GM19351 (cell line): Measurements from ENCODE around the gene SLC6A3.
"Not testable (repeated sequence)": the region's sequence is repeated elsewhere in the genome, so short reads cannot be mapped to it uniquely, and the experiment has no call there.

ENCODE experiments used
- ATAC-seq: cut with Tn5 transposase; IDR thresholded peaks from one replicate; pipeline ENCODE4 v1.9.1; 2021; ENCODE audit warnings: mild to moderate bottlenecking, moderate library complexity; ENCODE audit not compliant: unreplicated experiment

Gene SLC6A3

GRCh38 chr5:1375871-1376810 is 69.1 kb downstream of the SLC6A3 start:
- ATAC-seq = no peak

- no peak for ATAC-seq
Observed at GRCh38 chr5:1374679-1375055, 70.6 kb downstream of the SLC6A3 start.

GRCh38 chr5:1374030-1374678 is 71.1 kb downstream of the SLC6A3 start:
- no peak for ATAC-seq

GRCh38 chr5:1371972-1372342 is 73.3 kb downstream of the SLC6A3 start:
- not testable (repeated sequence) for ATAC-seq

- no peak for ATAC-seq
Observed at GRCh38 chr5:1371218-1371971, 73.8 kb downstream of the SLC6A3 start.

GRCh38 chr5:1370006-1370405 is 75.2 kb downstream of the SLC6A3 start:
- no peak for ATAC-seq

GRCh38 chr5:1368756-1369155 is 76.5 kb downstream of the SLC6A3 start:
- ATAC-seq = no peak

- ATAC-seq = no peak
Observed at GRCh38 chr5:1368236-1368635, 77.0 kb downstream of the SLC6A3 start.

- ATAC-seq = no peak
Observed at GRCh38 chr5:1367149-1367548, 78.1 kb downstream of the SLC6A3 start.

GRCh38 chr5:1366514-1366913 is 78.7 kb downstream of the SLC6A3 start:
- peak; percentile 77 for ATAC-seq

- no peak for ATAC-seq
Observed at GRCh38 chr5:1364211-1364610, 81.0 kb downstream of the SLC6A3 start.

GRCh38 chr5:1363581-1363980 is 81.7 kb downstream of the SLC6A3 start:
- no peak for ATAC-seq

- no peak for ATAC-seq
Observed at GRCh38 chr5:1363160-1363559, 82.1 kb downstream of the SLC6A3 start.

- ATAC-seq = no peak
Observed at GRCh38 chr5:1362242-1363015, 82.8 kb downstream of the SLC6A3 start.

GRCh38 chr5:1360861-1361260 is 84.4 kb downstream of the SLC6A3 start:
- no peak for ATAC-seq

GRCh38 chr5:1360367-1360766 is 84.9 kb downstream of the SLC6A3 start:
- ATAC-seq = not testable (repeated sequence)

- no peak for ATAC-seq
Observed at GRCh38 chr5:1359713-1360112, 85.5 kb downstream of the SLC6A3 start.

GRCh38 chr5:1359031-1359645 is 86.1 kb downstream of the SLC6A3 start:
- no peak for ATAC-seq

- ATAC-seq = no peak
Observed at GRCh38 chr5:1358726-1359025, 86.6 kb downstream of the SLC6A3 start.

GRCh38 chr5:1357946-1358725 is 87.1 kb downstream of the SLC6A3 start:
- no peak for ATAC-seq
